Cerebellar cortex (tissue), 1 donor: Measurements from ENCODE around the gene GRIK1.

Source experiments
- DNase-seq: peaks from one replicate; pipeline ENCODE4 v3.0.0-alpha.2; 2015; ENCODE audit warnings: low spot score

Gene GRIK1

GRCh38 chr21:29642551-29643245 is 297.1 kb downstream of the GRIK1 start:
- DNase-seq = no peak

- DNase-seq = no peak
Measured at GRCh38 chr21:29641635-29642550, 297.9 kb downstream of the GRIK1 start.

GRCh38 chr21:29641001-29641634 is 298.7 kb downstream of the GRIK1 start:
- DNase-seq = no peak

GRCh38 chr21:29640080-29640508 is 299.7 kb downstream of the GRIK1 start:
- DNase-seq = peak; percentile 70

GRCh38 chr21:29639366-29640079 is 300.3 kb downstream of the GRIK1 start:
- peak; percentile 69 for DNase-seq

- DNase-seq = no peak
Measured at GRCh38 chr21:29638761-29639327, 301.0 kb downstream of the GRIK1 start.

GRCh38 chr21:29638138-29638537 is 301.7 kb downstream of the GRIK1 start:
- no peak for DNase-seq

GRCh38 chr21:29637553-29637952 is 302.2 kb downstream of the GRIK1 start:
- DNase-seq = no peak

GRCh38 chr21:29637134-29637533 is 302.7 kb downstream of the GRIK1 start:
- DNase-seq = no peak

GRCh38 chr21:29634418-29634817 is 305.4 kb downstream of the GRIK1 start:
- no peak for DNase-seq

GRCh38 chr21:29633756-29634155 is 306.0 kb downstream of the GRIK1 start:
- DNase-seq = peak; percentile 65

- no peak for DNase-seq
Measured at GRCh38 chr21:29630441-29630840, 309.4 kb downstream of the GRIK1 start.

- no peak for DNase-seq
Measured at GRCh38 chr21:29627905-29628304, 311.9 kb downstream of the GRIK1 start.

GRCh38 chr21:29626801-29627470 is 312.9 kb downstream of the GRIK1 start:
- no peak for DNase-seq

GRCh38 chr21:29625990-29626389 is 313.8 kb downstream of the GRIK1 start:
- DNase-seq = no peak

GRCh38 chr21:29624776-29625175 is 315.0 kb downstream of the GRIK1 start:
- DNase-seq = peak; percentile 69

- DNase-seq = no peak
Measured at GRCh38 chr21:29621525-29621924, 318.3 kb downstream of the GRIK1 start.

- DNase-seq = no peak
Measured at GRCh38 chr21:29616209-29616751, 323.5 kb downstream of the GRIK1 start.

GRCh38 chr21:29613877-29614276 is 325.9 kb downstream of the GRIK1 start:
- no peak for DNase-seq

GRCh38 chr21:29613021-29613420 is 326.8 kb downstream of the GRIK1 start:
- no peak for DNase-seq
